ENCODE measurements around the gene KIF1A.
"Not testable (repeated sequence)": the region's sequence is repeated elsewhere in the genome, so short reads cannot be mapped to it uniquely, and the experiment has no call there.

KIF1A gene

GRCh38 chr2:240703417-240704341 is 116.3 kb downstream of the KIF1A start:
- Mint-ChIP-seq H3K9me3 (no peaks in the 10 kb centered on the region), H3K27me3 (peaks cover 19% of the 10 kb centered on the region), H3K27ac (no peak overlapping the region), H3K4me1 (ENCODE audit: low read depth) (peaks cover 11% of the 10 kb centered on the region), H3K36me3 (ENCODE audit: low read depth) (no peaks in the 10 kb centered on the region), H3K4me3 (no peak overlapping the region)

- H3K4me3 Mint-ChIP-seq = no peak overlapping the region
- H3K27me3 Mint-ChIP-seq = peaks cover 16% of the 10 kb centered on the region
- H3K27ac Mint-ChIP-seq = no peak overlapping the region
- no peaks in the 10 kb centered on the region for H3K9me3 Mint-ChIP-seq
- peaks cover 11% of the 10 kb centered on the region for H3K4me1 Mint-ChIP-seq (ENCODE audit: low read depth)
- no peaks in the 10 kb centered on the region for H3K36me3 Mint-ChIP-seq (ENCODE audit: low read depth)
These were observed 117.4 kb downstream of the KIF1A start for GRCh38 chr2:240702640-240703011.

- Mint-ChIP-seq H3K4me1 (ENCODE audit: low read depth) (peaks cover 11% of the 10 kb centered on the region), H3K27me3 (peaks cover 15% of the 10 kb centered on the region)
These were observed 118.0 kb downstream of the KIF1A start for GRCh38 chr2:240701736-240702639.

GRCh38 chr2:240701091-240701735 is 118.8 kb downstream of the KIF1A start:
- Mint-ChIP-seq H3K4me3 (no peak overlapping the region), H3K4me1 (ENCODE audit: low read depth) (peaks cover 11% of the 10 kb centered on the region), H3K27ac (no peak overlapping the region), H3K27me3 (peaks cover 13% of the 10 kb centered on the region), H3K9me3 (no peaks in the 10 kb centered on the region), H3K36me3 (ENCODE audit: low read depth) (no peaks in the 10 kb centered on the region)

More at GRCh38 chr2:240701736-240702639, 118.0 kb downstream of the KIF1A start:
- H3K4me3 Mint-ChIP-seq = no peak overlapping the region
- H3K27ac Mint-ChIP-seq = no peak overlapping the region
- H3K9me3 Mint-ChIP-seq = no peaks in the 10 kb centered on the region
- no peaks in the 10 kb centered on the region for H3K36me3 Mint-ChIP-seq (ENCODE audit: low read depth)

- H3K4me1 Mint-ChIP-seq (ENCODE audit: low read depth) = peaks cover 11% of the 10 kb centered on the region
- H3K9me3 Mint-ChIP-seq; H3K4me3 Mint-ChIP-seq; H3K36me3 Mint-ChIP-seq (ENCODE audit: low read depth); H3K27ac Mint-ChIP-seq: not testable (repeated sequence)
- H3K27me3 Mint-ChIP-seq = peaks cover 13% of the 10 kb centered on the region
These were observed 119.4 kb downstream of the KIF1A start for GRCh38 chr2:240700616-240701015.

GRCh38 chr2:240699835-240700234 is 120.2 kb downstream of the KIF1A start:
- not testable (repeated sequence) for H3K27me3 Mint-ChIP-seq; H3K4me1 Mint-ChIP-seq (ENCODE audit: low read depth); H3K27ac Mint-ChIP-seq; H3K9me3 Mint-ChIP-seq; H3K4me3 Mint-ChIP-seq; H3K36me3 Mint-ChIP-seq (ENCODE audit: low read depth)

- H3K27me3 Mint-ChIP-seq; H3K27ac Mint-ChIP-seq; H3K4me1 Mint-ChIP-seq (ENCODE audit: low read depth); H3K36me3 Mint-ChIP-seq (ENCODE audit: low read depth); H3K9me3 Mint-ChIP-seq; H3K4me3 Mint-ChIP-seq: not testable (repeated sequence)
These were observed 121.0 kb downstream of the KIF1A start for GRCh38 chr2:240698852-240699561.

- H3K4me1 Mint-ChIP-seq (ENCODE audit: low read depth); H3K9me3 Mint-ChIP-seq; H3K4me3 Mint-ChIP-seq; H3K27me3 Mint-ChIP-seq; H3K27ac Mint-ChIP-seq; H3K36me3 Mint-ChIP-seq (ENCODE audit: low read depth): not testable (repeated sequence)
These were observed 123.5 kb downstream of the KIF1A start for GRCh38 chr2:240696469-240696868.

- not testable (repeated sequence) for H3K9me3 Mint-ChIP-seq; H3K36me3 Mint-ChIP-seq (ENCODE audit: low read depth); H3K27ac Mint-ChIP-seq; H3K4me3 Mint-ChIP-seq; H3K4me1 Mint-ChIP-seq (ENCODE audit: low read depth); H3K27me3 Mint-ChIP-seq
These were observed 124.4 kb downstream of the KIF1A start for GRCh38 chr2:240695593-240695992.

GRCh38 chr2:240694304-240694703 is 125.7 kb downstream of the KIF1A start:
- H3K27me3 Mint-ChIP-seq; H3K9me3 Mint-ChIP-seq; H3K36me3 Mint-ChIP-seq (ENCODE audit: low read depth); H3K4me3 Mint-ChIP-seq; H3K27ac Mint-ChIP-seq; H3K4me1 Mint-ChIP-seq (ENCODE audit: low read depth): not testable (repeated sequence)

- H3K4me3 Mint-ChIP-seq; H3K9me3 Mint-ChIP-seq; H3K27me3 Mint-ChIP-seq; H3K27ac Mint-ChIP-seq; H3K36me3 Mint-ChIP-seq (ENCODE audit: low read depth); H3K4me1 Mint-ChIP-seq (ENCODE audit: low read depth): not testable (repeated sequence)
These were observed 127.1 kb downstream of the KIF1A start for GRCh38 chr2:240692583-240693561.

- H3K4me3 Mint-ChIP-seq; H3K27ac Mint-ChIP-seq; H3K36me3 Mint-ChIP-seq (ENCODE audit: low read depth); H3K27me3 Mint-ChIP-seq; H3K9me3 Mint-ChIP-seq; H3K4me1 Mint-ChIP-seq (ENCODE audit: low read depth): not testable (repeated sequence)
These were observed 128.2 kb downstream of the KIF1A start, which contains the start of gene AQP12A for GRCh38 chr2:240691631-240692420. TSS of gene AQP12A (plus strand) at chr2:240691866. CDS start at chr2:240691914, 48 bp downstream.

GRCh38 chr2:240691075-240691427 is 129.0 kb downstream of the KIF1A start:
- not testable (repeated sequence) for H3K36me3 Mint-ChIP-seq (ENCODE audit: low read depth); H3K27ac Mint-ChIP-seq; H3K9me3 Mint-ChIP-seq; H3K27me3 Mint-ChIP-seq; H3K4me3 Mint-ChIP-seq; H3K4me1 Mint-ChIP-seq (ENCODE audit: low read depth)

Measured in stimulated activated naive CD8-positive, alpha-beta T cell treated with anti-CD3 and anti-CD28 coated beads, Interleukin-15, Interleukin-2, amounts not matched to agents 100 ng/mL and 50 ng/mL, for 24 hours (primary cell).